GM18861 (cell line): ENCODE results near the gene SOX6.

Experiments used
- ATAC-seq: cut with Tn5 transposase; IDR thresholded peaks from one replicate; pipeline ENCODE4 v1.9.1; 2021; ENCODE audit not compliant: unreplicated experiment

Gene SOX6

DNA sequence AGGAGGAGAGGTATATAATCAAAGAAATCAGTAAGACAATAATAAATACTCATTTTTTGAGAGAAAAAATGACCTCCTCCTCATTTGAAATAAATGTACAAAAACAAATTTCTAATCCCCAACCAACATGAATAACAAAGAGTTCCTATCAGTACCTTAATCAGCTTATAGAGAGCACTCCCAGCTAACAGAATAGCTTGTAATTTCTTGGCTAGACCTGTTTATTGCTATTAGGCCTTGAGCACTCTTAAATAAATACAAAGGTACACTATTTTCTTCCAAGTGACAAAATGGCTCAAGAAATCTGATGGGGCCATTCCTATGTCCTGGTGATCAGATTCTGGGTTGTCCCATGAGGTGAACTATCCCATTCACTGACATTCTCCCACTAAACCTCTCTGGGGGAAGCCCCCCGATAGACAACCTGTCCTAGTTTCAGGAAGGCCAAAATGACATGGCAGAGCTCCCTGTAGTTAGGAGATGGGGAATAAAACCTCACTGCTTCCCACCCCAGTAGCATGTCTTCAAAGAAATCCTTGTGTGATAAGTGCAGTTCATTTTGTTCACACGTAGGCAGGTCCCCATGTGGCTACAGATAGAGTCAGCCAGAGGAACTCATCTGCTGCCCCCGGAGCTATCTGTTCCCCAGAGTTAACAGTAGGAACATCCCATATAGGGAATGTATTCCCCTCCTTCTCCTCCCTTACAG lies 385.7 kb downstream of the SOX6 start:
- no peak for ATAC-seq

GRCh38 chr11:15969701-15970329 lies 386.5 kb downstream of the SOX6 start:
- peak; percentile 58 for ATAC-seq

DNA sequence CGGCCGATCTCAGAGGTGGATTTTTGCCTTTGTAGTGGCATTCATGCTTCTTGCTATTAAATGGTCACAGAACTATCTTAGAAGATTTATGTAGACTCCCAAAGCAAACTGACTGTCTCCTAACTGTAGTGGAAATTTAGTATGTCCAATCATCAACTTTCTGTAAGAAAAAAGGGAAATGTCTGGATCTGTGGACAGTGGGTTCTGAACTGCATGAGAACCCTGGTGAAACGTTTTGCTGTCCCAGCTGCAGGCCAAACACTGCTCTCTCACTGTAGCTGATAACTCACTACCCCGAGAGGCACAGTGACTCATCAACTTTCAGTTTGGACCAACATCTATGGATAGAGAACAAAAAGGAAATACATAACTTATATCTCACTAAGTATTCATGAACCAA lies 387.1 kb downstream of the SOX6 start:
- ATAC-seq: peak; percentile 75

- no peak for ATAC-seq
Observed at GRCh38 chr11:15968461-15969130, 387.8 kb downstream of the SOX6 start.

DNA sequence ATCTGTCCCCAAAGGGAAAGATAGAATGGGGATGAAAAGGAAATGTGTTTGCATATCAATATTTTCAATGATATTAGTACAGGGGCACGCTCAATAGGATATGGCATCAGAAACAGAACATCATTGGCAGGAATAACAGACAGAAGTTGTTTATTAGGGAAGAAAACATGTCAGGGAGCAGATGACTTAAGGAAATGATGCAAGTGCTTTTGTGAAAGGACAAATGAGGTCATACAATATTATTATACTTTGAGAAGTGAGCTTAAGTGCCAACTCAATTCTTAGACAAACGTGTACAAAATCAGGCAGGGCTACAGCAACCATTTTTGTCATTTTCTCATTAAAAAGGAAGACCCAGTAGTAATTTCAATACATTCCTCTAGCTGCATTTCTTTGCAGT lies 388.4 kb downstream of the SOX6 start:
- no peak for ATAC-seq

DNA sequence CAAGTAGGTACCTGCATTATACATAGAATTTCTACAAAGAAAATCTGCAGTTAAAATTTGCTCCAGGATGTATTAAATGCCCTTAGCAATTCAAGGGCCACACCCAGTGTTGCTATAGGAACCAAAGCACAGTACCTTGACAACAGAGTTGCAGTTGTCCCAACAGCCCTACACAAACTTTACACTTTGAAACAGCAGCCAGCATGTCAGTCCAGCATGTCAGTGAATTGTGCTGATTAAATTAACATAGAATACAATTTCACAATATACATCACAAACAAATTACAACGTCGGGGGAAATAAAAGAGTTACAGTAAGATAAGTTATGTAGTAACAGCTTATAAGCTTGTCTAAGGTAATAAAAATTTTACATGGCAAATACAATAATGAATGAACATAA lies 389.2 kb downstream of the SOX6 start:
- no peak for ATAC-seq

GRCh38 chr11:15965562-15966250 lies 390.6 kb downstream of the SOX6 start:
- no peak for ATAC-seq

- no peak for ATAC-seq
Observed at GRCh38 chr11:15963266-15963665, 393.1 kb downstream of the SOX6 start.

DNA sequence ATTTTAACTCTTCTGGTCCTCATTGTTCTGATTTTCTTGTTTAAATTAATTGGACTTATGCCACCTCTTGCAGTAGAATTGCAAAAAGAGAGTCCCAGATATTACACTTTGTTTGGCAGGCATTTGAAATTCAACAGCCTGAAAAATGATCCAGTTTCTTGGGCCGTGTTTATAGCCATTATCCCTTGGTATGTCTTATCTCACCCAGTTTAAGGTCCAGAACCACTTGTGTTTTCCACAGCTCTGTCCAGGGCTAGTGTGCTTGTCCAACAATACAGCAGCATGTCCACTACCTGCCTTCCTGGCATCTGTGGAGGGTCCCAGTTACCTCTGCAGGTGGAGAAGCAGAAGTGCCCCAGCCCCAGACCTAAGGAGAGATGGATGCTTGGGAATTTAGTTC lies 397.4 kb downstream of the SOX6 start:
- no peak for ATAC-seq

- no peak for ATAC-seq
Observed at GRCh38 chr11:15957234-15957633, 399.1 kb downstream of the SOX6 start.

DNA sequence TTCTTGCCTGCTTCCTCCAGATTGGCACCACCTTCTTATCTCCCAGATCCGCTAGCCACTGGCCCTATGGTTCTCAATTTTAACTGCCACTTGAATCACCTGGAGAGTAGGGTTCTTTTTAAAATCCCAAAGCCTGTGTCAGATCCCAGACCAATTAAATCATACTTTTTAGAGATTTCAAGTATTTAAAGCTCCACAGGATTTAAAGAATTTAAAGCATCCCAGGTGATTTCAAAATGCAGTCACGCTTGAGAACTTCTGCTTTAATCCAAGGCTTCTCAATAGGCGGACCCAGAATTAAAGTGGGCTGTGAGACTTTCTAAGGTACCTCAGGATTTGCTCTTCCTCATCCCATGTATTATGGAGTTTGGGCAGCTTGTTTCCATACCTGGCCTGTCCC lies 400.0 kb downstream of the SOX6 start:
- ATAC-seq: no peak

- no peak for ATAC-seq
Observed at GRCh38 chr11:15955595-15955994, 400.8 kb downstream of the SOX6 start.

GRCh38 chr11:15947681-15948648 lies 408.4 kb downstream of the SOX6 start:
- no peak for ATAC-seq

DNA sequence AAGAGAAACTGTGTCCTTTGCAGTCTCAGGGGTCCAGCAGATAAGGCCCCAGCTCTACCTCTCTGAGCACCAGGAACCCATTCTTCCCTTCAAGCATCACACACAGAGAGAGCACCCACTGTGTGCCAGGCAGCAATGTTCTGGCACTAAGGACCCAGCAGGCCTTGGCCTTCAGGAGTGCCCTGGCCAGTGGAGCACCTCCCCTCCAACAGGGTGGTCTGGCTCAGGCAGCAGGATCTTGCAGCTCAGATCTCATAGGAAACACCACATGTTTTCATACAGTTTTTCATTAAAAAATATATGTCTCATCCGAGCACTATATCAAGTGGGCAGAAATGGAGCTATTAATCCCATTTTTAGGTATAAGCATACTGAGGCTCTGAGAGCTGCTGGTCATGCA lies 410.6 kb downstream of the SOX6 start:
- no peak for ATAC-seq

- no peak for ATAC-seq
Observed at GRCh38 chr11:15944460-15944859, 411.9 kb downstream of the SOX6 start.

- no peak for ATAC-seq
Observed at GRCh38 chr11:15943418-15944197, 412.7 kb downstream of the SOX6 start.

GRCh38 chr11:15942936-15943335 lies 413.4 kb downstream of the SOX6 start:
- ATAC-seq: no peak

- ATAC-seq: no peak
Observed at GRCh38 chr11:15942126-15942525, 414.2 kb downstream of the SOX6 start.

- ATAC-seq: no peak
Observed at GRCh38 chr11:15941206-15941770, 415.1 kb downstream of the SOX6 start.
